HFFc6 (cell line): Measurements from ENCODE around the gene TENM3. TPM values are rescaled to one million over a fixed set of nuclear protein-coding genes. Genes with fewer than 3 reads are reported as not detected.
A peak's percentile ranks its signal among the peaks of the same experiment; 100 is the strongest.

Source experiments
- DNase-seq: peaks from one replicate; pipeline ENCODE4 v3.0.0-alpha.2; 2018
- H3K27ac Mint-ChIP-seq: 2 replicates; pipeline ENCODE4 v1.8.0; 2020; ENCODE audit warnings: mild to moderate bottlenecking, mixed read lengths
- H3K27me3 Mint-ChIP-seq: 2 replicates; pipeline ENCODE4 v1.8.0; 2021; ENCODE audit warnings: mild to moderate bottlenecking, moderate library complexity, mixed read lengths; ENCODE audit not compliant: insufficient read depth
- H3K36me3 Mint-ChIP-seq: 2 replicates; pipeline ENCODE4 v1.8.0; 2021; ENCODE audit warnings: low read depth, mixed read lengths
- H3K4me1 Mint-ChIP-seq: 2 replicates; pipeline ENCODE4 v1.8.0; 2020; ENCODE audit warnings: low read depth, mixed read lengths
- H3K4me3 Mint-ChIP-seq: 2 replicates; pipeline ENCODE4 v1.8.0; 2020; ENCODE audit warnings: mild to moderate bottlenecking, moderate library complexity, mixed read lengths
- H3K9me3 Mint-ChIP-seq: 2 replicates; pipeline ENCODE4 v1.8.0; 2020; ENCODE audit warnings: mild to moderate bottlenecking, mixed read lengths
- total RNA-seq, 6 experiments: library from RNA; stranded (reverse); fragmentation: NEBNext Ultra II Directional; extraction: Animal tissue kit (Norgen Biotek cat#: 25700); gene quantifications; 2 replicates in 1 of 6; 3 replicates in 5 of 6; pipeline ENCODE4 v1.2.3, GENCODE V29; 2021
- TF ChIP-seq, protein P1 (sequence below): fragments of 200-600 bp; sonication (generic); IDR thresholded peaks from 2 replicates; pipeline ENCODE4 v1.5.0; 2021; ENCODE audit warnings: antibody characterized with exemption, mild to moderate bottlenecking

TENM3 gene
- total RNA-seq, 6 experiments from 2014 or later = 31.1 to 52.1 (median 42.0) TPM

DNA sequence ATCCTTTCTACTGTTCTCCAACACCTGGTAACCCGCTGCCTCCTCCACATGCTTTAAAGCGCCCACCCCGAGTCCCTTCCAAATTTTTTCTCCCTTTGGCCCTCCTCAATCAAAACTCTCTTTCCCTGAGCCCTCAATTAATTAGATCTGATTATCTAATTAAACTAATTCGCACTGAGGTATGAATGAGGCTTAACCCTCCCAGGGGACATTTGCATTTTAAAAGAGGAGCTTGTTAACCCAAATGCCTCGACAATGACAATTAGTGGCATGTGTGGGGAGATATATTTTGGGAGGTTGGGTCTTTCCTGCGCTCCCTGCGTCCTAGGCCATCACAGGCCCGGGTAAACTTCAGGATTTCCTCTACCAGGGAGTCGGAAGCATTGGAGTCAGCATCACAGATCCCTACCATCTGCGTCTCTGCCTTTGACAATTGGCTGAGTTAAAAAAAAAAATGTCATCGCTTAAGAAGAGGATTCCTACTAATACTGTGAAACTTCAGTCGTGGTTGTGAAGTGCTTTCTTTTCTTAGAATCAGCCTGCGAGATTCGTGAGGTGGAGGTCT, 50.6 kb downstream of the TENM3 start:
- H3K27me3 Mint-ChIP-seq = peaks cover 1% of the 10 kb centered on the region; the same call in 1 of the 2 replicates
- H3K36me3 Mint-ChIP-seq = peaks cover 5% of the 10 kb centered on the region; the same call in 1 of the 2 replicates
- peaks cover 26% of the 10 kb centered on the region for H3K4me1 Mint-ChIP-seq
- no peak overlapping the region for H3K4me3 Mint-ChIP-seq
- TF ChIP-seq, protein P1, sequence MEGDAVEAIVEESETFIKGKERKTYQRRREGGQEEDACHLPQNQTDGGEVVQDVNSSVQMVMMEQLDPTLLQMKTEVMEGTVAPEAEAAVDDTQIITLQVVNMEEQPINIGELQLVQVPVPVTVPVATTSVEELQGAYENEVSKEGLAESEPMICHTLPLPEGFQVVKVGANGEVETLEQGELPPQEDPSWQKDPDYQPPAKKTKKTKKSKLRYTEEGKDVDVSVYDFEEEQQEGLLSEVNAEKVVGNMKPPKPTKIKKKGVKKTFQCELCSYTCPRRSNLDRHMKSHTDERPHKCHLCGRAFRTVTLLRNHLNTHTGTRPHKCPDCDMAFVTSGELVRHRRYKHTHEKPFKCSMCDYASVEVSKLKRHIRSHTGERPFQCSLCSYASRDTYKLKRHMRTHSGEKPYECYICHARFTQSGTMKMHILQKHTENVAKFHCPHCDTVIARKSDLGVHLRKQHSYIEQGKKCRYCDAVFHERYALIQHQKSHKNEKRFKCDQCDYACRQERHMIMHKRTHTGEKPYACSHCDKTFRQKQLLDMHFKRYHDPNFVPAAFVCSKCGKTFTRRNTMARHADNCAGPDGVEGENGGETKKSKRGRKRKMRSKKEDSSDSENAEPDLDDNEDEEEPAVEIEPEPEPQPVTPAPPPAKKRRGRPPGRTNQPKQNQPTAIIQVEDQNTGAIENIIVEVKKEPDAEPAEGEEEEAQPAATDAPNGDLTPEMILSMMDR = no peak
- no peaks in the 10 kb centered on the region for H3K9me3 Mint-ChIP-seq
- no peak for DNase-seq
- no peak overlapping the region for H3K27ac Mint-ChIP-seq

DNA sequence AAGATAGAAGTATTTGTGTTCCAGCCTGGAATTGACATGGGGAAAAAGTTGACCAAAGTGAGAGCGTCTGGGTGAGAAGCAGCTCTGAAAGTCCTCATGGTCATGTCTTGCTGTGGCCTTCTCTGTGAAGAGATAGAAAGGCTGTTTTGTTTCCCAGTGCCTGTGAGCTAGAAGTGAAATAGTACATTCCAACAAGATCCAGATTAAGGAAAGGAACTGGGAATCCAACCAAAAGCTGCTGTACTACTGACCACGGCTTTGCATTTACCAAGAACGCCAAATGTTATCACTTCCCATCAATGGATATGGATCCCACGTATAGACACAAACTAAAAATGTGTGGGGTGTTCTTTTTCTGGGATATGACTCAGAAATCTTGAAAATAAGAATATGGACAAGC, 51.2 kb downstream of the TENM3 start:
- H3K27me3 Mint-ChIP-seq = peaks cover 1% of the 10 kb centered on the region; the same call in 1 of the 2 replicates
- TF ChIP-seq, protein P1 = no peak
- H3K9me3 Mint-ChIP-seq = no peaks in the 10 kb centered on the region
- no peak for DNase-seq
- H3K4me3 Mint-ChIP-seq = no peak overlapping the region
- H3K4me1 Mint-ChIP-seq = peaks cover 31% of the 10 kb centered on the region
- no peak overlapping the region for H3K27ac Mint-ChIP-seq
- H3K36me3 Mint-ChIP-seq = peaks cover 5% of the 10 kb centered on the region; the same call in 1 of the 2 replicates

DNA sequence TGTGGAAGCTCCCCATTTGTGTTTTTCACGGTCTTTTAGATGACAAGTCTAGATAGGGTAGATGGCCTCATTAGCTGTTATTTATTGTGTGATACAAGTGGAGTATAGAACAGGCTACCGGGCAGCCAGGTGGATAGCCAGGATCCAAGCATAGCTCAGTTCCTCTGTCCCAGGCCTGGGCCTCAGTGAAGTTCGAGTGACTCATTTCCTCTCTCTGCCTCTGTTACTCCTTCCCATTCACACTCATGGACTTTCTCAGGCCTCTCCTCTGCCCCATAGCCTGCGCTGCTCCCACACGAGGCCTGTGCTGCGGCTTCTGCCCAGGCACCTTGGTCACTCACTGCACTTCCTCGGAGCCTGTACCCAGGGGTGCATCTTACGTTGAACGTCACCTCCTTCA, 54.5 kb downstream of the TENM3 start:
- Mint-ChIP-seq H3K4me1 (peaks cover 31% of the 10 kb centered on the region), H3K27me3 (peaks cover 1% of the 10 kb centered on the region; the same call in 1 of the 2 replicates), H3K36me3 (peaks cover 5% of the 10 kb centered on the region), H3K4me3 (no peak overlapping the region; the same call in 1 of the 2 replicates), H3K9me3 (no peaks in the 10 kb centered on the region), H3K27ac (peak overlapping the region; percentile 71)
- DNase-seq = peak; percentile 49
- TF ChIP-seq, protein P1 = no peak

DNA sequence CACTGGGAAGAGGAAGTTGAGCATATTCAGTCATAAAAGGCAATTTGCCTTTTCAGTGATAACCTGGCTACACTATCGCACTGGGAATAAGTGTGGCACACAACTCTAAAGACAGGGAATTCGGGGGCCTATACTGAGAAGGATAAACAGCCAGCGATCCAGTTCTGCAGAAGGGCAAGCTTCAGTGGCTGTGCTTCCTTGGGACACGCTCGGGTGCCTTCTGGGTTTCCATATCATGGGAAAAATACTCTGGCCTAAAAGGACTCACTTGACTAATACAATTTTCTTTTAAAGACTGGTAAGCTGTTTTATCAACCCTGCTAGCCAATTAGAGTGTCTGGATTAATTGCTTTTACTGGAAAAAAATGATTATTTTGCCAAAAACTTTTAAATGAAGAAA, 58.5 kb downstream of the TENM3 start:
- TF ChIP-seq, protein P1 = no peak
- Mint-ChIP-seq H3K27ac (no peak overlapping the region), H3K4me3 (no peak overlapping the region), H3K9me3 (no peaks in the 10 kb centered on the region), H3K36me3 (peaks cover 5% of the 10 kb centered on the region), H3K27me3 (peaks cover 1% of the 10 kb centered on the region; the same call in 1 of the 2 replicates), H3K4me1 (peaks cover 34% of the 10 kb centered on the region)
- DNase-seq = no peak

DNA sequence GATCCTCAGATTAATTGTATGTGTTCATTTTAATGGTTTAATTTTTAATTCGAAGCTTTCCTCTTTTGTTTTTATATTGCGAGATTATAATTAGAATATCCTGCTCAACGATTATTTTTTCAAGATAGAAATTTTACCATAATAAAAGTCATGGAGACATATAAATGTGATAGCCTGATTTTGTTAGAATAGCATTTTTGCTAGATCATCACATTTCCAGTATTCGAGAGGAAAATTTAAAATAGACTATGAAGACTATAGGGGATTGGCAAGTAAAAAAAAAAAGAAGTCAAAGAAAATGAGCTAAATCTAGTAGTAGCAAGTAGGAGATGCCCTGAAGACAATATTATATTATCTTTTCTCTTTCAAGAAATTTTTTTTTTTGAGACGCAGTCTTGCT, 60.6 kb downstream of the TENM3 start:
- H3K4me1 Mint-ChIP-seq = peaks cover 34% of the 10 kb centered on the region
- H3K4me3 Mint-ChIP-seq = no peak overlapping the region
- H3K27me3 Mint-ChIP-seq = no peaks in the 10 kb centered on the region; the same call in 1 of the 2 replicates
- no peak overlapping the region for H3K27ac Mint-ChIP-seq
- TF ChIP-seq, protein P1 = no peak
- no peaks in the 10 kb centered on the region; the same call in 1 of the 2 replicates for H3K36me3 Mint-ChIP-seq
- no peak for DNase-seq
- H3K9me3 Mint-ChIP-seq = no peaks in the 10 kb centered on the region
